HEK293 (cell line): Measurements from ENCODE around the gene ZNF106.
A peak's percentile ranks its signal among the peaks of the same experiment; 100 is the strongest.

Experiments
- CTCF ChIA-PET: fragments of 350-600 bp; formaldehyde crosslinking; extraction: SDS; loops from one replicate; lab custom pipeline; 2021; ENCODE audit warnings: antibody characterized with exemption; lab: Yijun Ruan, JAX
- POLR2A ChIA-PET: fragments of 300-600 bp; formaldehyde crosslinking; extraction: SDS; loops from one replicate; lab custom pipeline; 2020; ENCODE audit warnings: antibody characterized with exemption, inconsistent platforms; lab: Yijun Ruan, JAX
- H3K27ac ChIP-seq: fragments of 200-500 bp; sonication (Bioruptor generic); 2 replicates; pipeline ENCODE4 v1.5.1; 2014; ENCODE audit warnings: low read depth, low read length, control low read depth, inconsistent platforms; ENCODE audit errors: extremely low read depth
- H3K36me3 ChIP-seq, 2 experiments: fragments of 200-500 bp in 1 of 2; sonication (Bioruptor generic) in 1 of 2; 1 replicate in 1 of 2; 2 replicates in 1 of 2; pipeline ENCODE4 v1.5.1; 2014 to 2017; ENCODE audit warnings: inconsistent platforms in 2 of 2, low read length in 2 of 2; ENCODE audit not compliant: control insufficient read depth in 2 of 2, insufficient read depth in 1 of 2
- H3K4me1 ChIP-seq: fragments of 200-500 bp; sonication (Bioruptor generic); 2 replicates; pipeline ENCODE4 v1.5.1; 2014; ENCODE audit warnings: mild to moderate bottlenecking, low read length, inconsistent platforms; ENCODE audit not compliant: control insufficient read depth, insufficient read depth
- H3K4me3 ChIP-seq: 2 replicates; pipeline ENCODE4 v1.5.1; 2011; ENCODE audit warnings: low read depth, mild to moderate bottlenecking, control low read depth, low read length, moderate library complexity
- H3K9me3 ChIP-seq: fragments of 200-500 bp; sonication (Bioruptor generic); 2 replicates; pipeline ENCODE4 v1.5.1; 2014; ENCODE audit warnings: low read depth, low read length, inconsistent platforms; ENCODE audit not compliant: control insufficient read depth, insufficient read depth
- BCL11A ChIP-seq: fragments of 450-650 bp; formaldehyde crosslinking; IDR thresholded peaks from 2 replicates; pipeline ENCODE4 v1.5.1; 2016; ENCODE audit warnings: low read depth, missing biosample characterization, missing genetic modification characterization
- GFI1B ChIP-seq: fragments of 450-650 bp; formaldehyde crosslinking; IDR thresholded peaks from 2 replicates; pipeline ENCODE4 v1.5.1; 2016; ENCODE audit warnings: missing biosample characterization, missing genetic modification characterization
- GLI4 ChIP-seq: fragments of 450-650 bp; formaldehyde crosslinking; IDR thresholded peaks from 2 replicates; pipeline ENCODE4 v1.5.1; 2016; ENCODE audit warnings: missing biosample characterization, missing genetic modification characterization
- GLIS2 ChIP-seq: fragments of 450-650 bp; formaldehyde crosslinking; IDR thresholded peaks from 2 replicates; pipeline ENCODE4 v1.5.1; 2016; ENCODE audit warnings: missing biosample characterization, missing genetic modification characterization
- MEIS1 ChIP-seq: sonication (generic); formaldehyde crosslinking; IDR thresholded peaks from 2 replicates; pipeline ENCODE4 v1.8.1; 2022; ENCODE audit warnings: missing genetic modification reagents, mild to moderate bottlenecking, borderline replicate concordance
- MZF1 ChIP-seq: fragments of 450-650 bp; formaldehyde crosslinking; IDR thresholded peaks from 2 replicates; pipeline ENCODE4 v1.5.1; 2017; ENCODE audit warnings: missing biosample characterization, missing genetic modification characterization, borderline replicate concordance
- OSR2 ChIP-seq: fragments of 450-650 bp; formaldehyde crosslinking; IDR thresholded peaks from 2 replicates; pipeline ENCODE4 v1.5.1; 2016; ENCODE audit warnings: missing biosample characterization, missing genetic modification characterization
- OVOL3 ChIP-seq: fragments of 450-650 bp; formaldehyde crosslinking; IDR thresholded peaks from 2 replicates; pipeline ENCODE4 v1.5.1; 2016; ENCODE audit warnings: missing biosample characterization, missing genetic modification characterization
- YY2 ChIP-seq: fragments of 450-650 bp; formaldehyde crosslinking; IDR thresholded peaks from 2 replicates; pipeline ENCODE4 v1.5.1; 2016; ENCODE audit warnings: missing biosample characterization, missing genetic modification characterization
- ZBTB8A ChIP-seq: fragments of 450-650 bp; formaldehyde crosslinking; IDR thresholded peaks from 2 replicates; pipeline ENCODE4 v1.5.1; 2016; ENCODE audit warnings: missing biosample characterization, missing genetic modification characterization
- ZNF133 ChIP-seq: fragments of 450-650 bp; formaldehyde crosslinking; IDR thresholded peaks from 2 replicates; pipeline ENCODE4 v1.5.1; 2016; ENCODE audit warnings: missing biosample characterization, missing genetic modification characterization
- ZNF18 ChIP-seq: fragments of 450-650 bp; formaldehyde crosslinking; IDR thresholded peaks from 2 replicates; pipeline ENCODE4 v1.5.1; 2016; ENCODE audit warnings: missing biosample characterization, missing genetic modification characterization
- ZNF2 ChIP-seq: fragments of 450-650 bp; formaldehyde crosslinking; IDR thresholded peaks from 2 replicates; pipeline ENCODE4 v1.5.1; 2016; ENCODE audit warnings: missing biosample characterization, missing genetic modification characterization
- ZNF214 ChIP-seq: fragments of 450-650 bp; formaldehyde crosslinking; IDR thresholded peaks from 2 replicates; pipeline ENCODE4 v1.5.1; 2017; ENCODE audit warnings: missing biosample characterization, mild to moderate bottlenecking, missing genetic modification characterization, borderline replicate concordance
- ZNF221 ChIP-seq: fragments of 450-650 bp; formaldehyde crosslinking; IDR thresholded peaks from 2 replicates; pipeline ENCODE4 v1.5.1; 2017; ENCODE audit warnings: missing biosample characterization, missing genetic modification characterization, borderline replicate concordance
- ZNF335 ChIP-seq: fragments of 450-650 bp; formaldehyde crosslinking; conservative IDR thresholded peaks from 2 replicates; pipeline ENCODE4 v1.5.1; 2016; ENCODE audit warnings: missing biosample characterization, missing genetic modification characterization
- ZNF529 ChIP-seq: fragments of 450-650 bp; formaldehyde crosslinking; IDR thresholded peaks from 2 replicates; pipeline ENCODE4 v1.5.1; 2017; ENCODE audit warnings: missing genetic modification characterization, missing biosample characterization; ENCODE audit not compliant: insufficient replicate concordance
- ZNF548 ChIP-seq: fragments of 450-650 bp; formaldehyde crosslinking; IDR thresholded peaks from 2 replicates; pipeline ENCODE4 v1.5.1; 2016; ENCODE audit warnings: missing biosample characterization, missing genetic modification characterization
- ZNF585B ChIP-seq: fragments of 450-650 bp; formaldehyde crosslinking; IDR thresholded peaks from 2 replicates; pipeline ENCODE4 v1.5.1; 2016; ENCODE audit warnings: missing biosample characterization, missing genetic modification characterization
- ZNF596 ChIP-seq: fragments of 450-650 bp; IDR thresholded peaks from 2 replicates; pipeline ENCODE4 v1.5.0; 2018; ENCODE audit warnings: missing biosample characterization, mild to moderate bottlenecking, missing genetic modification characterization, moderate library complexity
- ZNF658 ChIP-seq: fragments of 450-650 bp; formaldehyde crosslinking; IDR thresholded peaks from 2 replicates; pipeline ENCODE4; 2016; ENCODE audit warnings: missing biosample characterization, missing genetic modification characterization
- TF ChIP-seq, protein P1 (sequence below): fragments of 450-650 bp; formaldehyde crosslinking; IDR thresholded peaks from 2 replicates; pipeline ENCODE4 v1.5.1; 2016; ENCODE audit warnings: missing biosample characterization, missing genetic modification characterization
- TF ChIP-seq, protein P2 (sequence below): fragments of 450-650 bp; formaldehyde crosslinking; IDR thresholded peaks from 2 replicates; pipeline ENCODE4 v1.5.1; 2016; ENCODE audit warnings: missing biosample characterization, missing genetic modification characterization
- TF ChIP-seq, protein P3 (sequence below): fragments of 450-650 bp; formaldehyde crosslinking; IDR thresholded peaks from 2 replicates; pipeline ENCODE4 v1.5.1; 2017; ENCODE audit warnings: missing biosample characterization, missing genetic modification characterization
- TF ChIP-seq, protein P4 (sequence below): fragments of 450-650 bp; formaldehyde crosslinking; IDR thresholded peaks from 2 replicates; pipeline ENCODE4 v1.5.1; 2016; ENCODE audit warnings: missing biosample characterization, missing genetic modification characterization
- TF ChIP-seq, protein P5 (sequence below): fragments of 450-650 bp; formaldehyde crosslinking; IDR thresholded peaks from 2 replicates; pipeline ENCODE4 v1.5.1; 2016; ENCODE audit warnings: missing biosample characterization, missing genetic modification characterization
- TF ChIP-seq, protein P6 (sequence below): fragments of 450-650 bp; formaldehyde crosslinking; IDR thresholded peaks from 2 replicates; pipeline ENCODE4 v1.5.1; 2016; ENCODE audit warnings: missing biosample characterization, missing genetic modification characterization

Gene ZNF106

DNA sequence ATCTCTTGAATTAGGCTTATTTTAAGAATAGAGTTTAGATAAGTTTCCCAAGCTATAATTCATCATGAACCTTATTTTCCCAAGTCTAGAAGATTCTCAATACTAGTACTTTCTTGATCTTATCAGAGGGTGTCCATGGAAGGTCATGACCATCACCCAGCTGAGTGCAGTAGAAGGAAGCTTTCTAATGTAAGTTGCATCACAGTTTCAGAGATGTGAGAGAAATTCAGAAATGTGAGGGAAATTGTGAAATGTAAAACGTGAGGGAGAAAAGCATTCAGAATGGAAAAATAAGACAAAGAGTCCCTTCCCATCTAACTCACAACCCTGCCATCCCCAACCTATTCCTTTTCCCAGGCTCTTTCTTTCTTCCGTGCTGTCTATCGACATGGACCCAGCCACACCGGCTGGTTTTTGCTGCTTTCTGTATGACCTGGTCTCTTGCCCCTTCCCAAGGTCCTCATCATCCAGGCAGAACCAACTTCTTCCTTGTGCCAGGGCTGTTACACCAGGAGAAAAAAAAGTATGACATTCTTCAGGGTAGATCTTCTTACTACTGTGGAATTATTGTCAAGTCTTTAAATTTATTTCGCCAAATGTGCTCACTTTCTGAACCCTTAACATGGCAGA lies 124.9 kb downstream of the ZNF106 start:
- H3K4me1 ChIP-seq, result no peaks in the 10 kb centered on the region
- no peaks in the 10 kb centered on the region for H3K9me3 ChIP-seq
- ChIA-PET CTCF (interaction anchor here (0.6 to 1.2 kb wide), 2 partner anchors 8 to 18 kb away, joined by 5 read pairs; no protein-coding TSS in a partner anchor), POLR2A (no interaction called here)
- no peak overlapping the region for H3K27ac ChIP-seq
- TF ChIP-seq ZNF548 (tag by site-specific recombination) (no peak), ZNF658 (tag by site-specific recombination) (no peak), YY2 (tag by site-specific recombination) (no peak), OVOL3 (tag by site-specific recombination) (no peak), ZNF18 (no peak), GLIS2 (tag by site-specific recombination) (no peak), ZNF335 (no peak), BCL11A (tag by site-specific recombination) (no peak), ZNF221 (tag by site-specific recombination) (no peak), ZNF133 (tag by site-specific recombination) (no peak), GFI1B (tag by site-specific recombination) (no peak), GLI4 (no peak), ZNF585B (tag by site-specific recombination) (no peak)
- TF ChIP-seq, protein P1, sequence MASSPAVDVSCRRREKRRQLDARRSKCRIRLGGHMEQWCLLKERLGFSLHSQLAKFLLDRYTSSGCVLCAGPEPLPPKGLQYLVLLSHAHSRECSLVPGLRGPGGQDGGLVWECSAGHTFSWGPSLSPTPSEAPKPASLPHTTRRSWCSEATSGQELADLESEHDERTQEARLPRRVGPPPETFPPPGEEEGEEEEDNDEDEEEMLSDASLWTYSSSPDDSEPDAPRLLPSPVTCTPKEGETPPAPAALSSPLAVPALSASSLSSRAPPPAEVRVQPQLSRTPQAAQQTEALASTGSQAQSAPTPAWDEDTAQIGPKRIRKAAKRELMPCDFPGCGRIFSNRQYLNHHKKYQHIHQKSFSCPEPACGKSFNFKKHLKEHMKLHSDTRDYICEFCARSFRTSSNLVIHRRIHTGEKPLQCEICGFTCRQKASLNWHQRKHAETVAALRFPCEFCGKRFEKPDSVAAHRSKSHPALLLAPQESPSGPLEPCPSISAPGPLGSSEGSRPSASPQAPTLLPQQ (tag by site-specific recombination), result no peak
- TF ChIP-seq, protein P2, sequence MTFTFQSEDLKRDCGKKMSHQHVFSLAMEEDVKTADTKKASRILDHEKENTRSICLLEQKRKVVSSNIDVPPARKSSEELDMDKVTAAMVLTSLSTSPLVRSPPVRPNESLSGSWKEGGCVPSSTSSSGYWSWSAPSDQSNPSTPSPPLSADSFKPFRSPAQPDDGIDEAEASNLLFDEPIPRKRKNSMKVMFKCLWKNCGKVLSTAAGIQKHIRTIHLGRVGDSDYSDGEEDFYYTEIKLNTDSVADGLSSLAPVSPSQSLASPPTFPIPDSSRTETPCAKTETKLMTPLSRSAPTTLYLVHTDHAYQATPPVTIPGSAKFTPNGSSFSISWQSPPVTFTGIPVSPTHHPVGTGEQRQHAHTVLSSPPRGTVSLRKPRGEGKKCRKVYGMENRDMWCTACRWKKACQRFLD (tag by site-specific recombination), result no peak
- TF ChIP-seq, protein P3, sequence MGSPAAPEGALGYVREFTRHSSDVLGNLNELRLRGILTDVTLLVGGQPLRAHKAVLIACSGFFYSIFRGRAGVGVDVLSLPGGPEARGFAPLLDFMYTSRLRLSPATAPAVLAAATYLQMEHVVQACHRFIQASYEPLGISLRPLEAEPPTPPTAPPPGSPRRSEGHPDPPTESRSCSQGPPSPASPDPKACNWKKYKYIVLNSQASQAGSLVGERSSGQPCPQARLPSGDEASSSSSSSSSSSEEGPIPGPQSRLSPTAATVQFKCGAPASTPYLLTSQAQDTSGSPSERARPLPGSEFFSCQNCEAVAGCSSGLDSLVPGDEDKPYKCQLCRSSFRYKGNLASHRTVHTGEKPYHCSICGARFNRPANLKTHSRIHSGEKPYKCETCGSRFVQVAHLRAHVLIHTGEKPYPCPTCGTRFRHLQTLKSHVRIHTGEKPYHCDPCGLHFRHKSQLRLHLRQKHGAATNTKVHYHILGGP, result no peak
- TF ChIP-seq, protein P4, sequence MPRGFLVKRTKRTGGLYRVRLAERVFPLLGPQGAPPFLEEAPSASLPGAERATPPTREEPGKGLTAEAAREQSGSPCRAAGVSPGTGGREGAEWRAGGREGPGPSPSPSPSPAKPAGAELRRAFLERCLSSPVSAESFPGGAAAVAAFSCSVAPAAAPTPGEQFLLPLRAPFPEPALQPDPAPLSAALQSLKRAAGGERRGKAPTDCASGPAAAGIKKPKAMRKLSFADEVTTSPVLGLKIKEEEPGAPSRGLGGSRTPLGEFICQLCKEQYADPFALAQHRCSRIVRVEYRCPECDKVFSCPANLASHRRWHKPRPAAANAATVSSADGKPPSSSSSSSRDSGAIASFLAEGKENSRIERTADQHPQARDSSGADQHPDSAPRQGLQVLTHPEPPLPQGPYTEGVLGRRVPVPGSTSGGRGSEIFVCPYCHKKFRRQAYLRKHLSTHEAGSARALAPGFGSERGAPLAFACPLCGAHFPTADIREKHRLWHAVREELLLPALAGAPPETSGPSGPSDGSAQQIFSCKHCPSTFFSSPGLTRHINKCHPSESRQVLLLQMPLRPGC (tag by site-specific recombination), result no peak
- no peak overlapping the region for H3K4me3 ChIP-seq
- no peaks in the 10 kb centered on the region for H3K36me3 ChIP-seq

DNA sequence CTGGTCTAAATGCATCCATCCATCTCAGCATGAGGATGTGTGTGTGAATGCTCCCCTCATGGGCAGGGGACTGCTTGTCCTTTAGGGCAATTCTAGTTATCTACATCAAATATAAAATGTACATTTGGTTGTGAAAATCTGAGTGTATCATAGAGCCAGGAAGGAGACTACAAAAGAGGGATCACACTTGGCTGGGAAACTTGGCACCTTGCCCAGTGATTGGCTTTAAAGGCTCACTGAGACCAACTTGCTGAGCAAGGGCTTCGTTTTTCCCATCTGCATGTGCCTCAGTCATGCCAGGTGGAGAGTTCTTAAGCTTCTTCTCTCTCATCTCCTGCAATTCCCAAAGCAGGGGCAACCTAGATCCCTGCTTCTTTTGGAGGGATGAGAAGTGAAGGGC lies 126.4 kb downstream of the ZNF106 start:
- Histone ChIP-seq H3K36me3 (no peaks in the 10 kb centered on the region), H3K4me3 (no peak overlapping the region), H3K9me3 (no peaks in the 10 kb centered on the region), H3K4me1 (no peaks in the 10 kb centered on the region), H3K27ac (no peak overlapping the region)
- ChIA-PET POLR2A (no interaction called here), CTCF (interaction anchor here (1.2 kb wide), 1 partner anchor 10 kb away, joined by 5 read pairs; no protein-coding TSS in a partner anchor)
- TF ChIP-seq ZNF596 (tag by site-specific recombination) (no peak), MZF1 (tag by site-specific recombination) (peak; percentile 67; the same call in 1 of the 2 replicates), ZNF2 (tag by site-specific recombination) (no peak), ZNF529 (tag by site-specific recombination) (no peak), OSR2 (tag by site-specific recombination) (no peak), ZBTB8A (tag by site-specific recombination) (no peak), ZNF214 (tag by site-specific recombination) (no peak), MEIS1 (CRISPR knock-in tag) (no peak)
- TF ChIP-seq, protein P5, sequence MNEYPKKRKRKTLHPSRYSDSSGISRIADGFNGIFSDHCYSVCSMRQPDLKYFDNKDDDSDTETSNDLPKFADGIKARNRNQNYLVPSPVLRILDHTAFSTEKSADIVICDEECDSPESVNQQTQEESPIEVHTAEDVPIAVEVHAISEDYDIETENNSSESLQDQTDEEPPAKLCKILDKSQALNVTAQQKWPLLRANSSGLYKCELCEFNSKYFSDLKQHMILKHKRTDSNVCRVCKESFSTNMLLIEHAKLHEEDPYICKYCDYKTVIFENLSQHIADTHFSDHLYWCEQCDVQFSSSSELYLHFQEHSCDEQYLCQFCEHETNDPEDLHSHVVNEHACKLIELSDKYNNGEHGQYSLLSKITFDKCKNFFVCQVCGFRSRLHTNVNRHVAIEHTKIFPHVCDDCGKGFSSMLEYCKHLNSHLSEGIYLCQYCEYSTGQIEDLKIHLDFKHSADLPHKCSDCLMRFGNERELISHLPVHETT (tag by site-specific recombination), result no peak
- TF ChIP-seq, protein P6, sequence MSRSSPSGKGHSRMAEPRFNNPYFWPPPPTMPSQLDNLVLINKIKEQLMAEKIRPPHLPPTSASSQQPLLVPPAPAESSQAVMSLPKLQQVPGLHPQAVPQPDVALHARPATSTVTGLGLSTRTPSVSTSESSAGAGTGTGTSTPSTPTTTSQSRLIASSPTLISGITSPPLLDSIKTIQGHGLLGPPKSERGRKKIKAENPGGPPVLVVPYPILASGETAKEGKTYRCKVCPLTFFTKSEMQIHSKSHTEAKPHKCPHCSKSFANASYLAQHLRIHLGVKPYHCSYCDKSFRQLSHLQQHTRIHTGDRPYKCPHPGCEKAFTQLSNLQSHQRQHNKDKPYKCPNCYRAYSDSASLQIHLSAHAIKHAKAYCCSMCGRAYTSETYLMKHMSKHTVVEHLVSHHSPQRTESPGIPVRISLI, result no peak
